SKM-1 treated with dmso at 0.1 percent for 144 hours (cell line): ENCODE results near the gene PIF1.

Experiments used
- DNase-seq: peaks from one replicate; lab custom pipeline; 2025; ENCODE audit not compliant: unreplicated experiment; lab: John Stamatoyannopoulos, UW

The PIF1 gene

GRCh38 chr15:64775551-64776401 is 49.7 kb downstream of the PIF1 start, which contains the start of gene RBPMS2:
Gene RBPMS2 (minus strand): TSS chr15:64775589. CDS start chr15:64775319, 270 bp downstream.
- no peak for DNase-seq

- DNase-seq: no peak
Measured at GRCh38 chr15:64774629-64775493, 50.6 kb downstream of the PIF1 start.

GRCh38 chr15:64774037-64774628 is 51.3 kb downstream of the PIF1 start:
- no peak for DNase-seq

GRCh38 chr15:64773606-64774005 is 51.8 kb downstream of the PIF1 start:
- DNase-seq: no peak

- DNase-seq: no peak
Measured at GRCh38 chr15:64772964-64773363, 52.5 kb downstream of the PIF1 start.

- no peak for DNase-seq
Measured at GRCh38 chr15:64772488-64772887, 53.0 kb downstream of the PIF1 start.

- no peak for DNase-seq
Measured at GRCh38 chr15:64770626-64771025, 54.8 kb downstream of the PIF1 start.

- no peak for DNase-seq
Measured at GRCh38 chr15:64767203-64767602, 58.2 kb downstream of the PIF1 start.

- DNase-seq: no peak
Measured at GRCh38 chr15:64766058-64766457, 59.4 kb downstream of the PIF1 start.
